HepG2 (cell line): ENCODE measurements around the gene CA9. TPM values are rescaled to one million over a fixed set of nuclear protein-coding genes. Genes with fewer than 3 reads are reported as not detected.

Experiments used
- FOXK2 ChIP-seq: fragments of 450-650 bp; IDR thresholded peaks from 2 replicates; pipeline ENCODE4 v1.6.1; 2016
- FOXO1 ChIP-seq: sonication (generic); formaldehyde crosslinking; IDR thresholded peaks from 2 replicates; pipeline ENCODE4 v1.4.0; 2020; ENCODE audit warnings: missing genetic modification reagents
- HNRNPK ChIP-seq: fragments of 200-400 bp; formaldehyde crosslinking; IDR thresholded peaks from 2 replicates; pipeline ENCODE4 v1.6.1; 2018; ENCODE audit warnings: low read length, low read depth, moderate library complexity, mild to moderate bottlenecking; ENCODE audit not compliant: poor library complexity, severe bottlenecking
- KAT8 ChIP-seq: IDR thresholded peaks from 2 replicates; pipeline ENCODE4 v1.6.1; 2016; ENCODE audit warnings: missing genetic modification reagents, missing compliant biosample characterization
- MED13 ChIP-seq: sonication (generic); formaldehyde crosslinking; IDR thresholded peaks from 2 replicates; pipeline ENCODE4 v1.5.0; 2020; ENCODE audit warnings: missing genetic modification reagents
- NFIC ChIP-seq: IDR thresholded peaks from 2 replicates; pipeline ENCODE4 v1.6.1; 2012; ENCODE audit warnings: mild to moderate bottlenecking, low read length, inconsistent platforms
- PAWR ChIP-seq: sonication (generic); formaldehyde crosslinking; IDR thresholded peaks from 2 replicates; pipeline ENCODE4 v1.4.0; 2020; ENCODE audit warnings: missing genetic modification reagents, mild to moderate bottlenecking, borderline replicate concordance
- PAX8 ChIP-seq: sonication (generic); formaldehyde crosslinking; IDR thresholded peaks from 2 replicates; pipeline ENCODE4 v1.8.0; 2022; ENCODE audit warnings: mild to moderate bottlenecking, missing genetic modification reagents, borderline replicate concordance
- TP53 ChIP-seq: sonication (generic); formaldehyde crosslinking; conservative IDR thresholded peaks from 2 replicates; pipeline ENCODE4 v1.4.0; 2020; ENCODE audit warnings: missing genetic modification reagents
- ZBTB38 ChIP-seq: sonication (generic); formaldehyde crosslinking; IDR thresholded peaks from 2 replicates; pipeline ENCODE4 v1.5.1; 2020; ENCODE audit warnings: mild to moderate bottlenecking, missing genetic modification reagents
- ZNF337 ChIP-seq: sonication (generic); formaldehyde crosslinking; IDR thresholded peaks from 2 replicates; pipeline ENCODE4 v1.5.1; 2020; ENCODE audit warnings: missing genetic modification reagents, low read depth, mild to moderate bottlenecking, borderline replicate concordance
- ZNF543 ChIP-seq: sonication (generic); formaldehyde crosslinking; IDR thresholded peaks from 2 replicates; pipeline ENCODE4 v1.4.0; 2020; ENCODE audit warnings: mild to moderate bottlenecking, missing genetic modification reagents
- ZNF562 ChIP-seq: sonication (generic); formaldehyde crosslinking; IDR thresholded peaks from 2 replicates; pipeline ENCODE4 v1.8.0; 2022; ENCODE audit warnings: missing genetic modification reagents, borderline replicate concordance
- ZNF615 ChIP-seq: sonication (generic); formaldehyde crosslinking; IDR thresholded peaks from 2 replicates; pipeline ENCODE4 v1.5.0; 2020; ENCODE audit warnings: mild to moderate bottlenecking, missing genetic modification reagents, borderline replicate concordance
- ZNF616 ChIP-seq: sonication (generic); formaldehyde crosslinking; IDR thresholded peaks from 2 replicates; pipeline ENCODE4 v1.5.0; 2020; ENCODE audit warnings: low read depth, mild to moderate bottlenecking, missing genetic modification reagents
- polyA plus RNA-seq, 8 experiments: library from polyadenylated mRNA; depleted of rRNA in 3 of 8; stranded (reverse) in 7 of 8; unstranded in 1 of 8; fragments of >200 nt; fragmentation: Illumina TruSeq in 4 of 8; extraction: Trizol in 4 of 8; gene quantifications; 2 replicates each; pipeline versions ENCODE4 v1.2.1 to v1.2.3, GENCODE V29; 2011 to 2016; ENCODE audit warnings: low read depth in 4 of 8, missing spikeins in 1 of 8, mixed read lengths in 1 of 8; ENCODE audit not compliant: insufficient read depth in 1 of 8
- total RNA-seq, 5 experiments: library from RNA; depleted of rRNA; stranded (reverse); fragments of >200 nt; fragmentation: Illumina TruSeq; extraction: Trizol; gene quantifications; 2 replicates each; pipeline ENCODE4 v1.2.3, GENCODE V29; 2016; ENCODE audit warnings: low read depth in 1 of 5
- TF ChIP-seq, protein P1 (sequence below): IDR thresholded peaks from 2 replicates; pipeline ENCODE4 v1.6.1; 2016; ENCODE audit warnings: mild to moderate bottlenecking
- TF ChIP-seq, protein P2 (sequence below): sonication (generic); formaldehyde crosslinking; IDR thresholded peaks from 2 replicates; pipeline ENCODE4 v1.5.0; 2020; ENCODE audit warnings: missing genetic modification reagents, mild to moderate bottlenecking, borderline replicate concordance
- TF ChIP-seq, protein P3 (sequence below): sonication (generic); formaldehyde crosslinking; IDR thresholded peaks from 2 replicates; pipeline ENCODE4 v1.4.0; 2020; ENCODE audit warnings: missing genetic modification reagents, borderline replicate concordance
- TF ChIP-seq, protein P4 (sequence below), 2 experiments: sonication (generic) in 1 of 2; formaldehyde crosslinking in 1 of 2; IDR thresholded peaks; 2 replicates each; pipeline versions ENCODE4 v1.4.0 to v1.6.1; 2016 to 2020; ENCODE audit warnings: borderline replicate concordance in 1 of 2, low read depth in 1 of 2, mild to moderate bottlenecking in 1 of 2, missing genetic modification reagents in 1 of 2
- TF ChIP-seq, protein P5 (sequence below): sonication (generic); formaldehyde crosslinking; IDR thresholded peaks from 2 replicates; pipeline ENCODE4 v1.5.0; 2020; ENCODE audit warnings: missing genetic modification reagents

Gene CA9
- total and polyA plus RNA-seq, 2 of the 13 experiments (the other 11 are each of a cell fraction or from before 2014, with no cell fraction given): 0.13 to 152 TPM

DNA sequence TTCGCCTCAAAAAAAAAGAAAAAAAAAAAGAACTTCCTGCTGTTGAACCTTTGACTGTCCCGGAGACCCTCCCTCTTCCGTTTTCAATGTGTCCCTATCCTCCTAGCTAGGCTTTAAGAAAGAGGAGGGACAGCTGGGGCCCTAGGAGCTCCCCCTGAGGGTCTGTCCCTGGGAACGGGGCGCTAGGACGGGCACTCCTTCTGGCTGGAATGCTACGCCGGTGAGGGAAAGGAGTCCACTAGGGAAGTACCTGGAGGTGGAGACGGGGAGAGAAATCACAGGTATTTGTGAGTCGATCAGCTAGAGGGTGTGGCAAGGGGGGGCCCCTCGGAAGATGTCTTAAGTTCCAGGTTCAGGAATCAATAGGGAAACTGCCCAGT, 27.6 kb upstream of the CA9 start (continued):
- TF ChIP-seq PAWR (no peak), ZNF543 (no peak), HNRNPK (no peak), FOXK2 (no peak), PAX8 (CRISPR knock-in tag) (no peak), KAT8 (CRISPR knock-in tag) (no peak; the same call in 1 of the 2 replicates), FOXO1 (CRISPR knock-in tag) (no peak), ZNF562 (CRISPR knock-in tag) (no peak), MED13 (CRISPR knock-in tag) (no peak), NFIC (no peak), ZBTB38 (no peak), ZNF616 (CRISPR knock-in tag) (0 out of 2 replicates have a peak, but pooled peaks have one; percentile 37), ZNF337 (no peak), ZNF615 (no peak), TP53 (CRISPR knock-in tag) (no peak)
- TF ChIP-seq, protein P1, sequence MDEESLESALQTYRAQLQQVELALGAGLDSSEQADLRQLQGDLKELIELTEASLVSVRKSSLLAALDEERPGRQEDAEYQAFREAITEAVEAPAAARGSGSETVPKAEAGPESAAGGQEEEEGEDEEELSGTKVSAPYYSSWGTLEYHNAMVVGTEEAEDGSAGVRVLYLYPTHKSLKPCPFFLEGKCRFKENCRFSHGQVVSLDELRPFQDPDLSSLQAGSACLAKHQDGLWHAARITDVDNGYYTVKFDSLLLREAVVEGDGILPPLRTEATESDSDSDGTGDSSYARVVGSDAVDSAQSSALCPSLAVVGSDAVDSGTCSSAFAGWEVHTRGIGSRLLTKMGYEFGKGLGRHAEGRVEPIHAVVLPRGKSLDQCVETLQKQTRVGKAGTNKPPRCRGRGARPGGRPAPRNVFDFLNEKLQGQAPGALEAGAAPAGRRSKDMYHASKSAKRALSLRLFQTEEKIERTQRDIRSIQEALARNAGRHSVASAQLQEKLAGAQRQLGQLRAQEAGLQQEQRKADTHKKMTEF: no peak
- TF ChIP-seq, protein P2, sequence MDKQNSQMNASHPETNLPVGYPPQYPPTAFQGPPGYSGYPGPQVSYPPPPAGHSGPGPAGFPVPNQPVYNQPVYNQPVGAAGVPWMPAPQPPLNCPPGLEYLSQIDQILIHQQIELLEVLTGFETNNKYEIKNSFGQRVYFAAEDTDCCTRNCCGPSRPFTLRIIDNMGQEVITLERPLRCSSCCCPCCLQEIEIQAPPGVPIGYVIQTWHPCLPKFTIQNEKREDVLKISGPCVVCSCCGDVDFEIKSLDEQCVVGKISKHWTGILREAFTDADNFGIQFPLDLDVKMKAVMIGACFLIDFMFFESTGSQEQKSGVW: no peak
- TF ChIP-seq, protein P3, sequence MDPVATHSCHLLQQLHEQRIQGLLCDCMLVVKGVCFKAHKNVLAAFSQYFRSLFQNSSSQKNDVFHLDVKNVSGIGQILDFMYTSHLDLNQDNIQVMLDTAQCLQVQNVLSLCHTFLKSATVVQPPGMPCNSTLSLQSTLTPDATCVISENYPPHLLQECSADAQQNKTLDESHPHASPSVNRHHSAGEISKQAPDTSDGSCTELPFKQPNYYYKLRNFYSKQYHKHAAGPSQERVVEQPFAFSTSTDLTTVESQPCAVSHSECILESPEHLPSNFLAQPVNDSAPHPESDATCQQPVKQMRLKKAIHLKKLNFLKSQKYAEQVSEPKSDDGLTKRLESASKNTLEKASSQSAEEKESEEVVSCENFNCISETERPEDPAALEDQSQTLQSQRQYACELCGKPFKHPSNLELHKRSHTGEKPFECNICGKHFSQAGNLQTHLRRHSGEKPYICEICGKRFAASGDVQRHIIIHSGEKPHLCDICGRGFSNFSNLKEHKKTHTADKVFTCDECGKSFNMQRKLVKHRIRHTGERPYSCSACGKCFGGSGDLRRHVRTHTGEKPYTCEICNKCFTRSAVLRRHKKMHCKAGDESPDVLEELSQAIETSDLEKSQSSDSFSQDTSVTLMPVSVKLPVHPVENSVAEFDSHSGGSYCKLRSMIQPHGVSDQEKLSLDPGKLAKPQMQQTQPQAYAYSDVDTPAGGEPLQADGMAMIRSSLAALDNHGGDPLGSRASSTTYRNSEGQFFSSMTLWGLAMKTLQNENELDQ (CRISPR knock-in tag): no peak
- TF ChIP-seq, protein P4, sequence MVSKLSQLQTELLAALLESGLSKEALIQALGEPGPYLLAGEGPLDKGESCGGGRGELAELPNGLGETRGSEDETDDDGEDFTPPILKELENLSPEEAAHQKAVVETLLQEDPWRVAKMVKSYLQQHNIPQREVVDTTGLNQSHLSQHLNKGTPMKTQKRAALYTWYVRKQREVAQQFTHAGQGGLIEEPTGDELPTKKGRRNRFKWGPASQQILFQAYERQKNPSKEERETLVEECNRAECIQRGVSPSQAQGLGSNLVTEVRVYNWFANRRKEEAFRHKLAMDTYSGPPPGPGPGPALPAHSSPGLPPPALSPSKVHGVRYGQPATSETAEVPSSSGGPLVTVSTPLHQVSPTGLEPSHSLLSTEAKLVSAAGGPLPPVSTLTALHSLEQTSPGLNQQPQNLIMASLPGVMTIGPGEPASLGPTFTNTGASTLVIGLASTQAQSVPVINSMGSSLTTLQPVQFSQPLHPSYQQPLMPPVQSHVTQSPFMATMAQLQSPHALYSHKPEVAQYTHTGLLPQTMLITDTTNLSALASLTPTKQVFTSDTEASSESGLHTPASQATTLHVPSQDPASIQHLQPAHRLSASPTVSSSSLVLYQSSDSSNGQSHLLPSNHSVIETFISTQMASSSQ (IDR thresholded peaks at IDR 0.05; ENCODE audit: low read depth): no peak
- TF ChIP-seq, protein P4 (CRISPR knock-in tag; IDR thresholded peaks at IDR 0.05; ENCODE audit: borderline replicate concordance): no peak
- TF ChIP-seq, protein P5, sequence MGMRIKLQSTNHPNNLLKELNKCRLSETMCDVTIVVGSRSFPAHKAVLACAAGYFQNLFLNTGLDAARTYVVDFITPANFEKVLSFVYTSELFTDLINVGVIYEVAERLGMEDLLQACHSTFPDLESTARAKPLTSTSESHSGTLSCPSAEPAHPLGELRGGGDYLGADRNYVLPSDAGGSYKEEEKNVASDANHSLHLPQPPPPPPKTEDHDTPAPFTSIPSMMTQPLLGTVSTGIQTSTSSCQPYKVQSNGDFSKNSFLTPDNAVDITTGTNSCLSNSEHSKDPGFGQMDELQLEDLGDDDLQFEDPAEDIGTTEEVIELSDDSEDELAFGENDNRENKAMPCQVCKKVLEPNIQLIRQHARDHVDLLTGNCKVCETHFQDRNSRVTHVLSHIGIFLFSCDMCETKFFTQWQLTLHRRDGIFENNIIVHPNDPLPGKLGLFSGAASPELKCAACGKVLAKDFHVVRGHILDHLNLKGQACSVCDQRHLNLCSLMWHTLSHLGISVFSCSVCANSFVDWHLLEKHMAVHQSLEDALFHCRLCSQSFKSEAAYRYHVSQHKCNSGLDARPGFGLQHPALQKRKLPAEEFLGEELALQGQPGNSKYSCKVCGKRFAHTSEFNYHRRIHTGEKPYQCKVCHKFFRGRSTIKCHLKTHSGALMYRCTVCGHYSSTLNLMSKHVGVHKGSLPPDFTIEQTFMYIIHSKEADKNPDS (CRISPR knock-in tag): no peak
